K562 (cell line): ENCODE measurements around the gene PRELID1. TPM values are rescaled to one million over a fixed set of nuclear protein-coding genes. Genes with fewer than 3 reads are reported as not detected.

ENCODE experiments used
- ATAC-seq: fragments of 200-7000 bp; cut with Tn5 transposase; 3 replicates; pipeline ENCODE4 v1.9.1; 2020; ENCODE audit warnings: moderate library complexity
- BruUV-seq: library from RNA; stranded (reverse); fragments of 400-500 nt; replicated peaks from 2 replicates; lab custom pipeline; 2021; lab: Mats Ljungman, UMichigan
- CTCF ChIA-PET: fragments of 300-600 bp; formaldehyde crosslinking; extraction: SDS; loops from one replicate; lab custom pipeline; 2021; ENCODE audit warnings: low intra/inter-chr PET ratio; lab: Yijun Ruan, JAX
- POLR2A ChIA-PET: fragments of 300-600, 350-650 bp; sonication (Branson Sonifier 250); formaldehyde crosslinking; extraction: SDS; loops from one replicate; lab custom pipeline; 2021; ENCODE audit warnings: antibody characterized with exemption, inconsistent platforms; lab: Yijun Ruan, JAX
- DNase-seq, 4 experiments: peaks; one replicate each; pipeline versions ENCODE4 v3.0.0 to v3.0.0-alpha.2; 2011 to 2018; ENCODE audit warnings: low spot score in 3 of 4, mixed read lengths in 3 of 4; ENCODE audit errors: extremely low read depth in 1 of 4
- FAIRE-seq: peaks from 2 replicates; lab custom pipeline; 2011; peaks lifted over from hg19 to GRCh38; lab: Jason Lieb, UNC
- H2AFZ ChIP-seq: 2 replicates; pipeline ENCODE4 v1.6.0; 2011; ENCODE audit warnings: low read depth, low read length, control low read depth, inconsistent platforms
- H3K27ac ChIP-seq: fragments of 200-600 bp; 3 replicates; pipeline ENCODE4 v1.8.0; 2011; ENCODE audit warnings: low read depth, mild to moderate bottlenecking, control low read depth, inconsistent platforms, low read length, moderate library complexity, mixed read lengths; ENCODE audit errors: extremely low read depth
- H3K27me3 ChIP-seq, 2 experiments: fragments of 300-600 bp in 1 of 2; 2 replicates in 1 of 2; 3 replicates in 1 of 2; pipeline versions ENCODE4 v1.6.0 to v1.8.0; 2011; ENCODE audit warnings: inconsistent platforms in 2 of 2, low read length in 2 of 2, mild to moderate bottlenecking in 1 of 2, mixed read lengths in 1 of 2, moderate library complexity in 1 of 2; ENCODE audit not compliant: control insufficient read depth in 2 of 2, insufficient read depth in 2 of 2
- H3K36me3 ChIP-seq: fragments of 300-600 bp; 3 replicates; pipeline ENCODE4 v1.8.0; 2011; ENCODE audit warnings: mild to moderate bottlenecking, low read length, inconsistent platforms; ENCODE audit not compliant: control insufficient read depth, insufficient read depth
- H3K4me1 ChIP-seq, 2 experiments: fragments of 200-600 bp in 1 of 2; replicated peaks in 1 of 2; 2 replicates in 1 of 2; 3 replicates in 1 of 2; pipeline versions ENCODE4 v1.5.1 to v1.8.0; 2011; ENCODE audit warnings: inconsistent platforms in 2 of 2, low read length in 2 of 2, mild to moderate bottlenecking in 1 of 2, mixed read lengths in 1 of 2, moderate library complexity in 1 of 2; ENCODE audit not compliant: control insufficient read depth in 2 of 2, insufficient read depth in 2 of 2
- H3K4me2 ChIP-seq: 2 replicates; pipeline ENCODE4 v1.6.1; 2011; ENCODE audit warnings: low read length, control low read depth, inconsistent platforms, mixed read lengths; ENCODE audit not compliant: insufficient read depth
- H3K4me3 ChIP-seq: fragments of 200-600 bp; sonication (generic), shearing (Covaris generic); 2 replicates; pipeline ENCODE4 v1.5.1; 2016; ENCODE audit warnings: control low read depth, inconsistent platforms
- H3K79me2 ChIP-seq: fragments of 200-600 bp; 3 replicates; pipeline ENCODE4 v1.8.0; 2011; ENCODE audit warnings: low read length, inconsistent platforms; ENCODE audit not compliant: control insufficient read depth, insufficient read depth
- H3K9ac ChIP-seq, 2 experiments: 2 replicates each; pipeline versions ENCODE4 v1.6.0 to v1.6.1; 2011; ENCODE audit warnings: low read depth in 2 of 2, low read length in 2 of 2, control low read depth in 1 of 2, inconsistent platforms in 1 of 2, mild to moderate bottlenecking in 1 of 2, mixed read lengths in 1 of 2; ENCODE audit not compliant: insufficient read depth in 1 of 2
- H3K9me1 ChIP-seq: one replicate; pipeline ENCODE4 v1.6.0; 2011; ENCODE audit warnings: inconsistent platforms, mild to moderate bottlenecking, low read length, moderate library complexity; ENCODE audit not compliant: control insufficient read depth, insufficient read depth
- H3K9me3 ChIP-seq: replicated peaks from 2 replicates; pipeline ENCODE4 v1.5.1; 2011; ENCODE audit warnings: low read depth, low read length, inconsistent platforms; ENCODE audit not compliant: control insufficient read depth, insufficient read depth
- H4K20me1 ChIP-seq: replicated peaks from 2 replicates; pipeline ENCODE4 v1.6.1; 2011; ENCODE audit warnings: low read length, inconsistent platforms, mixed read lengths; ENCODE audit not compliant: control insufficient read depth, insufficient read depth
- CREB5 ChIP-seq: fragments of 250-450 bp; sonication (Bioruptor Pico); IDR thresholded peaks from 2 replicates; pipeline ENCODE4 v1.5.0; 2020; ENCODE audit warnings: mild to moderate bottlenecking
- MCM7 ChIP-seq, 2 experiments: fragments of 450-650 bp; IDR thresholded peaks; 2 replicates each; pipeline ENCODE4 v1.6.1; 2016 to 2018
- POLR2G ChIP-seq: fragments of 200-400 bp; formaldehyde crosslinking; IDR thresholded peaks from 2 replicates; pipeline ENCODE4 v1.6.1; 2017; ENCODE audit warnings: low read depth, mild to moderate bottlenecking, antibody characterized with exemption, low read length, moderate library complexity
- SIX5 ChIP-seq, 2 experiments: IDR thresholded peaks; 2 replicates each; pipeline ENCODE4 v1.6.1; 2011; ENCODE audit warnings: low read length in 2 of 2, borderline replicate concordance in 1 of 2, low read depth in 1 of 2, mild to moderate bottlenecking in 1 of 2, moderate library complexity in 1 of 2; ENCODE audit not compliant: insufficient read depth in 1 of 2
- ZFX ChIP-seq: sonication (generic); formaldehyde crosslinking; IDR thresholded peaks from 2 replicates; pipeline ENCODE4 v1.8.0; 2022; ENCODE audit warnings: mild to moderate bottlenecking, missing genetic modification reagents, moderate library complexity
- WGBS: fragments of 100-300 bp; shearing (Covaris generic); methylation state at CpG from one replicate; pipeline ENCODE4 v1.1.6; 2016; ENCODE audit warnings: low coverage, mixed read lengths; ENCODE audit not compliant: insufficient coverage; ENCODE audit errors: missing lambda C conversion rate; 5-methylcytosine and 5-hydroxymethylcytosine counted together
- in situ Hi-C: fragments of 300-500 bp; cut with MboI; formaldehyde crosslinking; loops from 4 replicates; pipeline ENCODE4 v1.15.0; 2018; ENCODE audit warnings: inconsistent platforms, mixed read lengths
- intact Hi-C: fragments of 100-400 bp; cut with micrococcal nuclease; formaldehyde crosslinking; loops from 2 replicates; pipeline ENCODE4 v1.14.2; 2022
- polyA plus RNA-seq, 8 experiments: library from polyadenylated mRNA; depleted of rRNA in 4 of 8; stranded (reverse) in 5 of 8; unstranded in 3 of 8; fragments of >200 nt; fragmentation: Nextera tagmentation in 2 of 8; fragmentation: Illumina TruSeq in 1 of 8; extraction: Ambion mirVana in 2 of 8; extraction: Trizol in 1 of 8; gene quantifications; 2 replicates each; pipeline versions ENCODE4 v1.2.1 to v1.2.3, GENCODE V29; 2011 to 2014; ENCODE audit warnings: inconsistent platforms in 1 of 8, missing spikeins in 1 of 8
- total RNA-seq, 7 experiments: library from RNA; depleted of rRNA in 6 of 7; stranded (reverse); fragments of >200 nt in 6 of 7; fragmentation: Illumina TruSeq in 2 of 7; extraction: Trizol in 2 of 7; gene quantifications; 2 replicates each; pipeline versions ENCODE4 v1.2.1 to v1.2.3, GENCODE V29; 2011 to 2021; ENCODE audit warnings: low replicate concordance in 1 of 7

Gene PRELID1
- total and polyA plus RNA-seq, 9 of the 15 experiments (the other 6 are each of a cell fraction or from before 2014, with no cell fraction given): 40.1 to 484 (median 340) TPM

GRCh38 chr5:177310332-177310731, 6.7 kb downstream of the PRELID1 start:
- BruUV-seq: no TSS peak

More at GRCh38 chr5:177310332-177310731, 6.7 kb downstream of the PRELID1 start:
- Histone ChIP-seq H3K4me3 (no peak overlapping the region), H4K20me1 (no peaks in the 10 kb centered on the region; the same call in 1 of the 2 replicates), H3K27me3 (no peaks in the 10 kb centered on the region), H3K9ac (peak overlapping the region; percentile 12 to 98; a peak in 3 of 4 replicates), H2AFZ (no peak overlapping the region), H3K4me2 (0 out of 2 replicates have a peak overlapping the region, but pooled peaks have one; percentile 71)
- ATAC-seq (no peak), FAIRE-seq (no peak)
- CTCF ChIA-PET: interaction anchor here (1.1 to 1.3 kb wide), 2 partner anchors 144 to 197 kb away, joined by 4 to 6 read pairs; no protein-coding TSS in a partner anchor
- in situ Hi-C loops: no loop called here
- POLR2A ChIA-PET: interaction anchor here (0.5 to 2.5 kb wide), 12 partner anchors 9 to 198 kb away, joined by 3 to 9 read pairs (median 3); partner anchors contain the start of gene LMAN2
- intact Hi-C loops: no loop called here
- no peak for TF ChIP-seq CREB5
- no peak for TF ChIP-seq MCM7 (IDR thresholded peaks at IDR 0.05)
- no peak for TF ChIP-seq SIX5 (IDR thresholded peaks at IDR 0.05; ENCODE audit: borderline replicate concordance in 1 of 2, insufficient read depth in 1 of 2, low read depth in 1 of 2, low read length in 2 of 2)
- TF ChIP-seq ZFX (CRISPR knock-in tag): 0 out of 2 replicates have a peak, but pooled peaks have one; percentile 2
- TF ChIP-seq POLR2G: peak; percentile 53; the same call in 1 of the 2 replicates
- TF ChIP-seq, all 486 proteins: peak for 2
- 89% methylated on average over 12 of the region's 13 CpGs for WGBS
- Histone ChIP-seq H3K4me1 (peaks cover 26 to 79% of the 10 kb centered on the region in 2 experiments), H3K36me3 (peaks cover 26% of the 10 kb centered on the region), H3K9me1 (no peaks in the 10 kb centered on the region), H3K79me2 (peaks cover 21% of the 10 kb centered on the region), H3K27ac (no peak overlapping the region), H3K9me3 (no peaks in the 10 kb centered on the region)
- no peak for DNase-seq
